HFF-Myc (cell line): ENCODE measurements around the gene MYO18B.

Source experiments
- DNase-seq: peaks from one replicate; pipeline ENCODE4 v3.0.0-alpha.2; 2011; ENCODE audit warnings: low read depth; ENCODE audit errors: extremely low read depth
- H3K4me3 ChIP-seq: replicated peaks from 2 replicates; pipeline ENCODE4 v1.5.1; 2011; ENCODE audit warnings: low read depth, mild to moderate bottlenecking, control low read depth, low read length
- TF ChIP-seq, protein P1 (sequence below): IDR thresholded peaks from 2 replicates; pipeline ENCODE4 v1.5.1; 2012; ENCODE audit warnings: mild to moderate bottlenecking, low read depth, low read length, control low read depth; ENCODE audit errors: missing control alignments

The MYO18B gene

DNA sequence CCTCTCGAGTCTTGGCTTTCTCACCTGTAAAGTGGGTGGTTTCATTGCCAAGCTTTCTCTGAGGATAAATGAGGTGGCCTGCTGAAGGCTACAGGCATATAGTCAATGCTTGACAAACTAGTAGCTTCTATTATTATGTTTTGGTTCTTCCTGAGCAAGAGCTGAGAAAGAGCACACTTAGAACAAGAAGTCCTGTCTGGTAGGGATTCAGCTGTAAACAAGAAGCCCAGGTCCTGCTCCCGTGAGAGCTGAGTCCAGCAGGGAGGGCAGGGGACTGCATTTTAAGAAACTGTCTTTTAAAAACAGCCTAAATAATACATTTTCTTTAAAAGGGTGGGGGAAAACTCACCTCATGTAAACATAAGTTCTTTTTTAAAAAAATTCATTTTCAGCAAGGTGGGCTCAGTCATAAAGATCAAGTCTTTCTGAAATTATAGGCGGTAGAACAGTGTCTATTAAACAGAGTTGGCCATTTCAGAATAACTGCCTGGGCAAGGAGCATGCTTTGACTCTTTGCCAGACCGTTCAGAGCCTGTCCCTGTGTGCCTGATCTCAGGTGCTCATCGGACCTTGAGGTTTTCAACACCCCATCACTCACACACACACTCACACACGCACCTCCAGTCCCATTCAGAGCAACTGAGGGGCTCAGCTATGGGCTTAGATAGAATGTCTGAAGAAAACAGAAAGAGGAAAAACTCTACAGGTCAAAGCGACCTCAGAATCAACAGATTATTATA is 29.2 kb upstream of the MYO18B start:
- DNase-seq, result no peak
- TF ChIP-seq, protein P1, sequence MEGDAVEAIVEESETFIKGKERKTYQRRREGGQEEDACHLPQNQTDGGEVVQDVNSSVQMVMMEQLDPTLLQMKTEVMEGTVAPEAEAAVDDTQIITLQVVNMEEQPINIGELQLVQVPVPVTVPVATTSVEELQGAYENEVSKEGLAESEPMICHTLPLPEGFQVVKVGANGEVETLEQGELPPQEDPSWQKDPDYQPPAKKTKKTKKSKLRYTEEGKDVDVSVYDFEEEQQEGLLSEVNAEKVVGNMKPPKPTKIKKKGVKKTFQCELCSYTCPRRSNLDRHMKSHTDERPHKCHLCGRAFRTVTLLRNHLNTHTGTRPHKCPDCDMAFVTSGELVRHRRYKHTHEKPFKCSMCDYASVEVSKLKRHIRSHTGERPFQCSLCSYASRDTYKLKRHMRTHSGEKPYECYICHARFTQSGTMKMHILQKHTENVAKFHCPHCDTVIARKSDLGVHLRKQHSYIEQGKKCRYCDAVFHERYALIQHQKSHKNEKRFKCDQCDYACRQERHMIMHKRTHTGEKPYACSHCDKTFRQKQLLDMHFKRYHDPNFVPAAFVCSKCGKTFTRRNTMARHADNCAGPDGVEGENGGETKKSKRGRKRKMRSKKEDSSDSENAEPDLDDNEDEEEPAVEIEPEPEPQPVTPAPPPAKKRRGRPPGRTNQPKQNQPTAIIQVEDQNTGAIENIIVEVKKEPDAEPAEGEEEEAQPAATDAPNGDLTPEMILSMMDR, result no peak
- H3K4me3 ChIP-seq, result no peak overlapping the region

- TF ChIP-seq, protein P1, result no peak
- no peak for DNase-seq
- no peak overlapping the region for H3K4me3 ChIP-seq
Observed at GRCh38 chr22:25714070-25714469, 27.9 kb upstream of the MYO18B start.

- no peak for DNase-seq
- TF ChIP-seq, protein P1, result no peak
Observed at GRCh38 chr22:25714739-25715138, 27.2 kb upstream of the MYO18B start.

DNA sequence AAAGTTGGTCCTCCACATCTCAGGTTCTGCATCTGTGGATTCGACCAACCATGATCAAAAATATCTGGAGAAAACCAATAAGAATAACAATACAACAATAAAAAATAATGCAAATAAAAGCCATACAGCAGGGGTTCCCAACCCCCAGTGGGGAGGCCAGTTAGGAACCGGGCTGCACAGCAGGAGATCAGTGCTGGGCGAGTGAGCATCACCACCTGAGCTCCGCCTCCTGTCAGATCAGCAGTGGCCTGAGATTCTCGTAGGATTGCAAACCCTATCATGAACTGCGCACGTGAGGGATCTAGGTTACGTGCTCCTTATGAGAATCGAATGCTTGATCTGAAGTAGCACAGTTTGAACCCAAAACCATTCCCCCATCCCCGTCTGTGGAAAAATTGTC is 25.4 kb upstream of the MYO18B start:
- DNase-seq, result no peak
- TF ChIP-seq, protein P1, result no peak
- no peak overlapping the region for H3K4me3 ChIP-seq

More at GRCh38 chr22:25714739-25715138, 27.2 kb upstream of the MYO18B start:
- no peak overlapping the region for H3K4me3 ChIP-seq

DNA sequence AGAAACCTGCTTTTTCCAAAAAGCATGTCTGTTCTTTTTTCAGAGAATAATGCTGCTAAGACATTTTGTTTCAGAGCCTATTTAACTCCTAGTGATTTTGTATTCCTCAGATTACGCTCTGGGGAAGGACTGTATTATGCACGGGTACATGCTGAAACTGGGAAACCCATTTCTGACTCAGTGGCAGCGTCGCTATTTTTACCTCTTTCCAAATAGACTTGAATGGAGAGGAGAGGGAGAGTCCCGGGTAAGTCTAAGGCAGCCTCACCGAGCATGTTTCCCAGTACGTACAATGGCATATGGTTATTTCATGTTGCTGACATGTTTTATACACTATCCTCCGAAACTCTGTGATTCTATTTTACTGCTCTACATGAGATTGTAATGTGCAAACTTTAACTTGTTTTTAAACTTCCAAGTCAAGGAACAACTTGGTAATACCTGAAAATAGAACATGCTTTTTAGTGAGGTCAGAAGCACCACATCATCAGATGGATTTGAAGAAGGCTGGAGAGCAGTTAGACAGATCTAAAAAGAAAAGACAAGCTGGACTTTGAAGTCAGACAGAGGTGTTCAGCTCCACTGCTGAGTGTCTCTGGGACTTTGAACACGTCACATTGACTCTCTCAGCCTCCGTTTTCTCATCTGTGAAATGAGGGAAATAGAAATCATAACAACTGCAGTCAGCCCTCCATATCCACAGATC is 23.7 kb upstream of the MYO18B start:
- DNase-seq, result no peak
- TF ChIP-seq, protein P1, result no peak
- H3K4me3 ChIP-seq, result no peak overlapping the region

- TF ChIP-seq, protein P1, result no peak
- DNase-seq, result no peak
- no peak overlapping the region for H3K4me3 ChIP-seq
Observed at GRCh38 chr22:25722223-25722622, 19.8 kb upstream of the MYO18B start.
